Stimulated activated CD8-positive, alpha-beta memory T cell treated with anti-CD3 and anti-CD28 coated beads, Interleukin-4, amount 100 ng/mL, for 1 hour (primary cell): ENCODE data around the gene TUBAL3.

Experiments used
- DNase-seq, 2 donors: peaks; one replicate each; pipeline ENCODE4 v3.0.0-alpha.2; 2020; ENCODE audit warnings: low read depth in 2 of 2, low spot score in 1 of 2

Gene TUBAL3

DNA sequence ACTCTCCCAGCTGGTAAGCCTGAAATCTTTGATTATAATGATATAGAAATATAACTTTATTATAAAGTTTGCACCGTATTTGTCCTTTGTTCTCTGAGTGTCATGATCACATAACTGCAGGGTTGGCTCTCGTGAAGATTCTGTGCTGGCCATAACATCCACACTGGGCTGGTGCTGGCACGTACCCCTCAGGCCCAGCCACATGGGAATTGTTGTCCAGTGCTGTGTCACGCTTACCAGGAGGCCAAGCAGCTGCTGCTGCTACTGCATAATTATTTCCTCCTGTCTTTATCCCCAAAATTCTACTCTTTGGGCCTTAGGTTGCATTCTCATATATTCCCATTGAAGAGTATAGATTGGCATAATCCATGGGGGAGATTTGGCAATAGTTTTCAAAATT is 60.6 kb downstream of the TUBAL3 start:
- no peak for DNase-seq

DNA sequence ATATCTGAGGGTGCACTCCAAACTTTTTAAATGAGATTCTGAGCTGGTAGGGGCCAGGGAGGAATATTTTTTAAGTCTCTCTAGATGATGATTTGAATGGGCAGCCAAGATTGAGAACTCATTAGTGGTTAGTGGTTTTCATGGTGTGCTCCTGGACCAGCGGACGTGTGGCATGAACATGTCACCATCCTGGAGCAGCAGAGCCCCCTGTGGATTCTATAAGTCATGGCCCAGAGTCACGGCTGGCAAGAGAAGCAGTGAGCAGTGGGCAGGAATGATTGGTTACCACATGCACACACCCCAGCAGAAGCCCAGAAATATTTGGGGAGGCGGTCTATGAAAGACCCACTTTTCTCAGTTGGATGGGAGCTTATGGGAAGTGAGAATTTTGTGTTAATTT is 61.1 kb downstream of the TUBAL3 start:
- no peak for DNase-seq
